HCT116 (cell line): ENCODE data around the gene NEK9. TPM values are rescaled to one million over a fixed set of nuclear protein-coding genes. Genes with fewer than 3 reads are reported as not detected.

ENCODE experiments used
- ATAC-seq: fragments of 200-7000 bp; cut with Tn5 transposase; 2 replicates; pipeline ENCODE4 v1.9.1; 2020; ENCODE audit warnings: mild to moderate bottlenecking, moderate library complexity
- BruUV-seq: library from RNA; stranded (reverse); fragments of 400-500 nt; replicated peaks from 2 replicates; lab custom pipeline; 2021; lab: Mats Ljungman, UMichigan
- CTCF ChIA-PET: fragments of 300-600 bp; sonication (Branson Sonifier 250); formaldehyde crosslinking; loops from one replicate; lab custom pipeline; 2021; ENCODE audit warnings: antibody characterized with exemption; lab: Charles Lee
- POLR2A ChIA-PET: fragments of 300-600, 350-600 bp; sonication (Branson Sonifier 250); formaldehyde crosslinking; loops from one replicate; lab custom pipeline; 2021; ENCODE audit warnings: antibody characterized with exemption; lab: Charles Lee
- RAD21 ChIA-PET, 2 experiments: fragments of 300-600 bp; sonication (Branson Sonifier 250); formaldehyde crosslinking; loops; one replicate each; lab custom pipeline; 2023; ENCODE audit warnings: low total read pairs in 2 of 2; ENCODE audit not compliant: uncharacterized antibody in 2 of 2, unreplicated experiment in 2 of 2, low non-redundant PET in 1 of 2; lab: Charles Lee
- DNase-seq: peaks from one replicate; pipeline ENCODE4 v3.0.0-alpha.2; 2010; ENCODE audit warnings: low read depth, low spot score
- H2AFZ ChIP-seq: fragments of 200-600 bp; shearing (Covaris generic), sonication (generic); 2 replicates; pipeline ENCODE4 v1.6.1; 2017; ENCODE audit warnings: low read depth, mixed run types, mixed read lengths, antibody characterized with exemption, low read length; ENCODE audit not compliant: poor library complexity, severe bottlenecking
- H3K27ac ChIP-seq: 2 replicates; pipeline ENCODE4 v1.5.1; 2012; ENCODE audit warnings: low read depth, low read length
- H3K27me3 ChIP-seq: fragments of 200-600 bp; sonication (generic); 2 replicates; pipeline ENCODE4 v1.6.1; 2016; ENCODE audit warnings: mixed run types, low read length, mixed read lengths; ENCODE audit not compliant: insufficient read depth
- H3K36me3 ChIP-seq, 2 experiments: fragments of 200-500 bp in 1 of 2; fragments of 200-600 bp in 1 of 2; sonication (Bioruptor generic) in 1 of 2; sonication (generic) in 1 of 2; 2 replicates each; pipeline versions ENCODE4 v1.5.1 to v1.6.1; 2014 to 2016; ENCODE audit warnings: low read length in 2 of 2, inconsistent platforms in 1 of 2, mixed read lengths in 1 of 2, mixed run types in 1 of 2; ENCODE audit not compliant: insufficient read depth in 2 of 2, control insufficient read depth in 1 of 2
- H3K4me1 ChIP-seq, 2 experiments: fragments of 200-600 bp in 1 of 2; sonication (generic) in 1 of 2; 2 replicates each; pipeline versions ENCODE4 v1.5.1 to v1.6.1; 2012 to 2017; ENCODE audit warnings: low read length in 2 of 2, inconsistent platforms in 1 of 2, mild to moderate bottlenecking in 1 of 2, mixed read lengths in 1 of 2, mixed run types in 1 of 2, moderate library complexity in 1 of 2; ENCODE audit not compliant: insufficient read depth in 2 of 2, control insufficient read depth in 1 of 2
- H3K4me2 ChIP-seq: fragments of 200-600 bp; sonication (generic); 2 replicates; pipeline ENCODE4 v1.6.1; 2017; ENCODE audit warnings: mixed run types, low read length, mixed read lengths
- H3K4me3 ChIP-seq, 2 experiments: fragments of 200-600 bp in 1 of 2; sonication (generic) in 1 of 2; replicated peaks in 1 of 2; 2 replicates each; pipeline ENCODE4 v1.5.1; 2011 to 2016; ENCODE audit warnings: low read length in 2 of 2, control low read depth in 1 of 2, low read depth in 1 of 2, mild to moderate bottlenecking in 1 of 2, mixed read lengths in 1 of 2, mixed run types in 1 of 2
- H3K79me2 ChIP-seq: fragments of 200-600 bp; sonication (generic); 2 replicates; pipeline ENCODE4 v1.6.1; 2017; ENCODE audit warnings: mild to moderate bottlenecking, mixed run types, low read length, moderate library complexity, mixed read lengths; ENCODE audit not compliant: insufficient read depth
- H3K9ac ChIP-seq: fragments of 200-600 bp; sonication (generic); 2 replicates; pipeline ENCODE4 v1.6.1; 2016; ENCODE audit warnings: low read length, mixed read lengths
- H3K9me2 ChIP-seq: fragments of 200-600 bp; sonication (generic), shearing (Covaris generic); 2 replicates; pipeline ENCODE4 v1.6.1; 2017; ENCODE audit warnings: mixed run types, mild to moderate bottlenecking, moderate library complexity; ENCODE audit not compliant: insufficient read depth
- H3K9me3 ChIP-seq, 2 experiments: fragments of 200-500 bp in 1 of 2; fragments of 200-600 bp in 1 of 2; sonication (Bioruptor generic) in 1 of 2; sonication (generic) in 1 of 2; 2 replicates each; pipeline ENCODE4 v1.6.1; 2014 to 2017; ENCODE audit warnings: low read length in 2 of 2, mixed read lengths in 2 of 2, inconsistent platforms in 1 of 2, low read depth in 1 of 2, mild to moderate bottlenecking in 1 of 2, mixed run types in 1 of 2, moderate library complexity in 1 of 2; ENCODE audit not compliant: control insufficient read depth in 1 of 2, insufficient read depth in 1 of 2
- H4K20me1 ChIP-seq: fragments of 200-600 bp; sonication (generic), shearing (Covaris generic); 2 replicates; pipeline ENCODE4 v1.6.1; 2017; ENCODE audit warnings: mixed run types, mild to moderate bottlenecking, moderate library complexity; ENCODE audit not compliant: insufficient read depth
- ATF3 ChIP-seq: IDR thresholded peaks from 2 replicates; pipeline ENCODE4 v1.6.1; 2012
- CBX3 ChIP-seq: IDR thresholded peaks from 2 replicates; pipeline ENCODE4 v1.6.1; 2012; ENCODE audit warnings: low read depth
- CEBPB ChIP-seq: IDR thresholded peaks from 2 replicates; pipeline ENCODE4 v1.6.1; 2012; ENCODE audit warnings: low read depth
- CTCF ChIP-seq, 3 experiments: fragments of 200-600 bp in 1 of 3; sonication (generic) in 1 of 3; IDR thresholded peaks in 2 of 3; conservative IDR thresholded peaks in 1 of 3; 2 replicates each; pipeline ENCODE4 v1.5.1; 2012 to 2017; ENCODE audit warnings: low read depth in 2 of 3, low read length in 2 of 3, antibody characterized with exemption in 1 of 3, borderline replicate concordance in 1 of 3, control low read depth in 1 of 3, mild to moderate bottlenecking in 1 of 3, mixed read lengths in 1 of 3, mixed run types in 1 of 3, moderate library complexity in 1 of 3; ENCODE audit not compliant: insufficient read depth in 1 of 3
- EGR1 ChIP-seq: IDR thresholded peaks from 2 replicates; pipeline ENCODE4 v1.6.1; 2012; ENCODE audit warnings: low read depth
- ELF1 ChIP-seq: IDR thresholded peaks from 2 replicates; pipeline ENCODE4 v1.6.1; 2012; ENCODE audit warnings: low read depth, borderline replicate concordance
- EZH2 ChIP-seq: fragments of 200-600 bp; sonication (generic); IDR thresholded peaks from 2 replicates; pipeline ENCODE4 v1.6.1; 2017; ENCODE audit warnings: antibody characterized with exemption, mixed run types
- EZH2phosphoT487 ChIP-seq: fragments of 200-600 bp; IDR thresholded peaks from 2 replicates; pipeline ENCODE4 v1.6.1; 2018; ENCODE audit warnings: antibody characterized with exemption, borderline replicate concordance
- FOSL1 ChIP-seq: IDR thresholded peaks from 2 replicates; pipeline ENCODE4 v1.6.1; 2012; ENCODE audit warnings: low read depth
- JUND ChIP-seq: IDR thresholded peaks from 2 replicates; pipeline ENCODE4 v1.6.1; 2012
- POLR2A ChIP-seq: IDR thresholded peaks from 2 replicates; pipeline ENCODE4 v1.7.0; 2011; ENCODE audit warnings: borderline replicate concordance; ENCODE audit not compliant: insufficient read depth, insufficient read length; ENCODE audit errors: extremely low read depth
- POLR2AphosphoS5 ChIP-seq: IDR thresholded peaks from 2 replicates; pipeline ENCODE4 v1.6.1; 2011; ENCODE audit warnings: mild to moderate bottlenecking, low read depth, low read length, moderate library complexity
- RAD21 ChIP-seq: IDR thresholded peaks from 2 replicates; pipeline ENCODE4 v1.6.1; 2012; ENCODE audit warnings: low read depth, mild to moderate bottlenecking
- SIN3A ChIP-seq: IDR thresholded peaks from 2 replicates; pipeline ENCODE4 v1.6.1; 2012; ENCODE audit warnings: low read depth
- SP1 ChIP-seq: IDR thresholded peaks from 2 replicates; pipeline ENCODE4 v1.6.1; 2012; ENCODE audit warnings: low read depth
- SRF ChIP-seq: IDR thresholded peaks from 2 replicates; pipeline ENCODE4 v1.6.1; 2012; ENCODE audit warnings: low read depth
- ZNF274 ChIP-seq: fragments of 200-500 bp; sonication (Bioruptor generic); IDR thresholded peaks from 2 replicates; pipeline ENCODE4 v1.6.1; 2014; ENCODE audit warnings: mild to moderate bottlenecking, low read depth, low read length, inconsistent platforms
- intact Hi-C: fragments of 100-400 bp; cut with micrococcal nuclease; formaldehyde crosslinking; loops from 2 replicates; pipeline ENCODE4 v1.10.0; 2022
- total RNA-seq: library from RNA; stranded (reverse); gene quantifications from one replicate; pipeline ENCODE4 v1.2.1, GENCODE V29; 2021; ENCODE audit not compliant: unreplicated experiment
- TF ChIP-seq, protein P1 (sequence below): IDR thresholded peaks from 2 replicates; pipeline ENCODE4 v1.6.1; 2012
- TF ChIP-seq, protein P2 (sequence below): IDR thresholded peaks from 2 replicates; pipeline ENCODE4 v1.6.1; 2012; ENCODE audit warnings: low read depth

NEK9 gene
- total RNA-seq, 1 experiment from 2014 or later, result 64.4 TPM

DNA sequence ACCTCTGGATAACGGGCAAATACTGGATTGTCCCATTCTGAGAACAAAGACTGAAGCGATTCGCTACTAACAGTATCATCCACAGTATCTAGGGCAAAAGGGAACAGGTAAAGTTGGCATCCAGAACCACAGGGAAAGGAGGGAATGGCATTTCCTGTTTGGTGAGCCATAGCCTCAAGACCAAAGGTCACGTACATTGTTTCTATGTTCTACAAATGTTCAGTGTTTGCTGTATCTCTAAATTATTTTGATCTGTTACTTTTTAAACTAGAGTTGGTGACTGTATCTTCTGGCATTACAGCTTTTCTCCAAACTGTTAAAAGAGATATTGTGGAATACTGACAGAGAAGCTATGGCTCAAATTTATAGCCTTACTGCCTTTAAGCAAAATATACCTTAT, 85.2 kb downstream of the NEK9 start:
- H3K27ac ChIP-seq, result no peak overlapping the region
- CTCF ChIA-PET, result no interaction called here
- H3K79me2 ChIP-seq, result 0 out of 2 replicates have a peak, but pooled peaks cover 3% of the 10 kb centered on the region
- ATAC-seq (peak; percentile 53), DNase-seq (no peak)
- POLR2A ChIA-PET, result no interaction called here
- no peak overlapping the region for H3K9ac ChIP-seq
- no peaks in the 10 kb centered on the region for H4K20me1 ChIP-seq
- no peaks in the 10 kb centered on the region for H3K27me3 ChIP-seq
- TF ChIP-seq, protein P1, sequence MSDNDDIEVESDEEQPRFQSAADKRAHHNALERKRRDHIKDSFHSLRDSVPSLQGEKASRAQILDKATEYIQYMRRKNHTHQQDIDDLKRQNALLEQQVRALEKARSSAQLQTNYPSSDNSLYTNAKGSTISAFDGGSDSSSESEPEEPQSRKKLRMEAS, result no peak
- TF ChIP-seq SP1 (no peak), SIN3A (no peak), JUND (no peak), POLR2AphosphoS5 (no peak), ELF1 (no peak), POLR2A (no peak), ZNF274 (no peak), RAD21 (no peak), EZH2 (no peak), CBX3 (no peak), CEBPB (no peak), EZH2phosphoT487 (no peak), CTCF (IDR thresholded peaks at IDR 0.05 in 2 of 3, conservative IDR thresholded peaks at IDR 0.05 in 1 of 3; ENCODE audit: borderline replicate concordance in 1 of 3, insufficient read depth in 1 of 3, low read depth in 2 of 3, low read length in 2 of 3) (no peak), SRF (no peak), EGR1 (no peak), ATF3 (no peak), FOSL1 (no peak)
- TF ChIP-seq, protein P2, sequence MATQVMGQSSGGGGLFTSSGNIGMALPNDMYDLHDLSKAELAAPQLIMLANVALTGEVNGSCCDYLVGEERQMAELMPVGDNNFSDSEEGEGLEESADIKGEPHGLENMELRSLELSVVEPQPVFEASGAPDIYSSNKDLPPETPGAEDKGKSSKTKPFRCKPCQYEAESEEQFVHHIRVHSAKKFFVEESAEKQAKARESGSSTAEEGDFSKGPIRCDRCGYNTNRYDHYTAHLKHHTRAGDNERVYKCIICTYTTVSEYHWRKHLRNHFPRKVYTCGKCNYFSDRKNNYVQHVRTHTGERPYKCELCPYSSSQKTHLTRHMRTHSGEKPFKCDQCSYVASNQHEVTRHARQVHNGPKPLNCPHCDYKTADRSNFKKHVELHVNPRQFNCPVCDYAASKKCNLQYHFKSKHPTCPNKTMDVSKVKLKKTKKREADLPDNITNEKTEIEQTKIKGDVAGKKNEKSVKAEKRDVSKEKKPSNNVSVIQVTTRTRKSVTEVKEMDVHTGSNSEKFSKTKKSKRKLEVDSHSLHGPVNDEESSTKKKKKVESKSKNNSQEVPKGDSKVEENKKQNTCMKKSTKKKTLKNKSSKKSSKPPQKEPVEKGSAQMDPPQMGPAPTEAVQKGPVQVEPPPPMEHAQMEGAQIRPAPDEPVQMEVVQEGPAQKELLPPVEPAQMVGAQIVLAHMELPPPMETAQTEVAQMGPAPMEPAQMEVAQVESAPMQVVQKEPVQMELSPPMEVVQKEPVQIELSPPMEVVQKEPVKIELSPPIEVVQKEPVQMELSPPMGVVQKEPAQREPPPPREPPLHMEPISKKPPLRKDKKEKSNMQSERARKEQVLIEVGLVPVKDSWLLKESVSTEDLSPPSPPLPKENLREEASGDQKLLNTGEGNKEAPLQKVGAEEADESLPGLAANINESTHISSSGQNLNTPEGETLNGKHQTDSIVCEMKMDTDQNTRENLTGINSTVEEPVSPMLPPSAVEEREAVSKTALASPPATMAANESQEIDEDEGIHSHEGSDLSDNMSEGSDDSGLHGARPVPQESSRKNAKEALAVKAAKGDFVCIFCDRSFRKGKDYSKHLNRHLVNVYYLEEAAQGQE, result no peak
- BruUV-seq, result no TSS peak
- H3K9me3 ChIP-seq, result no peaks in the 10 kb centered on the region
- H3K36me3 ChIP-seq, result 0 out of 4 replicates have a peak, but pooled peaks cover 0 to 3% of the 10 kb centered on the region in 2 experiments
- RAD21 ChIA-PET, result no interaction called here
- H3K4me1 ChIP-seq, result peaks cover 7 to 16% of the 10 kb centered on the region in 2 experiments; a peak in 3 of 4 replicates
- H3K4me3 ChIP-seq, result no peak overlapping the region
- H3K9me2 ChIP-seq, result no peaks in the 10 kb centered on the region
- no peak overlapping the region for H2AFZ ChIP-seq
- H3K4me2 ChIP-seq, result peak overlapping the region; percentile 55
- intact Hi-C loops, result no loop called here
